DND-41 (cell line): Measurements from ENCODE around the gene CEACAM5.

Source experiments
- ATAC-seq: fragments of 200-7000 bp; cut with Tn5 transposase; 3 replicates; pipeline ENCODE4 v1.9.1; 2021; ENCODE audit warnings: low read depth; ENCODE audit not compliant: insufficient read depth
- DNase-seq: peaks from one replicate; pipeline ENCODE4 v3.0.0-alpha.2; 2020
- H2AFZ ChIP-seq: 2 replicates; pipeline ENCODE4 v1.6.0; 2012; ENCODE audit warnings: low read depth, low read length
- H3K27ac ChIP-seq: 2 replicates; pipeline ENCODE4 v1.5.1; 2012; ENCODE audit warnings: low read length, inconsistent platforms
- H3K27me3 ChIP-seq: fragments of 200-600 bp; sonication (generic); 2 replicates; pipeline ENCODE4 v1.6.0; 2012; ENCODE audit warnings: low read length, mild to moderate bottlenecking, inconsistent platforms; ENCODE audit not compliant: insufficient read depth, poor library complexity
- H3K36me3 ChIP-seq: 2 replicates; pipeline ENCODE4 v1.5.1; 2012; ENCODE audit warnings: low read length, inconsistent platforms; ENCODE audit not compliant: insufficient read depth
- H3K4me1 ChIP-seq: 2 replicates; pipeline ENCODE4 v1.5.1; 2012; ENCODE audit warnings: mild to moderate bottlenecking, low read length; ENCODE audit not compliant: insufficient read depth
- H3K4me2 ChIP-seq: 2 replicates; pipeline ENCODE4 v1.6.0; 2012; ENCODE audit warnings: mild to moderate bottlenecking, moderate library complexity, low read length, inconsistent platforms; ENCODE audit not compliant: insufficient read depth
- H3K4me3 ChIP-seq, 2 experiments: fragments of 200-600 bp in 1 of 2; shearing (Covaris generic) in 1 of 2; 2 replicates each; pipeline ENCODE4 v1.5.1; 2012 to 2016; ENCODE audit warnings: inconsistent platforms in 2 of 2, low read length in 2 of 2, mild to moderate bottlenecking in 2 of 2, low read depth in 1 of 2, moderate library complexity in 1 of 2
- H3K79me2 ChIP-seq: 2 replicates; pipeline ENCODE4 v1.6.0; 2012; ENCODE audit warnings: low read length, inconsistent platforms; ENCODE audit not compliant: insufficient read depth
- H3K9ac ChIP-seq: 2 replicates; pipeline ENCODE4 v1.6.0; 2012; ENCODE audit warnings: low read depth, mild to moderate bottlenecking, inconsistent platforms, low read length, moderate library complexity
- H3K9me3 ChIP-seq: 2 replicates; pipeline ENCODE4 v1.5.1; 2012; ENCODE audit warnings: low read length, moderate library complexity, mild to moderate bottlenecking, inconsistent platforms; ENCODE audit not compliant: insufficient read depth, severe bottlenecking
- H4K20me1 ChIP-seq: 2 replicates; pipeline ENCODE4 v1.6.0; 2012; ENCODE audit warnings: low read length; ENCODE audit not compliant: insufficient read depth
- EZH2 ChIP-seq: IDR thresholded peaks from 3 replicates; pipeline ENCODE4 v1.6.1; 2012; ENCODE audit warnings: borderline replicate concordance, low read depth, mild to moderate bottlenecking, moderate library complexity, low read length, inconsistent platforms; ENCODE audit not compliant: severe bottlenecking
- TF ChIP-seq, protein P1 (sequence below): IDR thresholded peaks from 2 replicates; pipeline ENCODE4 v1.5.1; 2012; ENCODE audit warnings: borderline replicate concordance, low read length, moderate library complexity, mild to moderate bottlenecking; ENCODE audit not compliant: poor library complexity, severe bottlenecking; ENCODE audit errors: extremely low read depth

Gene CEACAM5

DNA sequence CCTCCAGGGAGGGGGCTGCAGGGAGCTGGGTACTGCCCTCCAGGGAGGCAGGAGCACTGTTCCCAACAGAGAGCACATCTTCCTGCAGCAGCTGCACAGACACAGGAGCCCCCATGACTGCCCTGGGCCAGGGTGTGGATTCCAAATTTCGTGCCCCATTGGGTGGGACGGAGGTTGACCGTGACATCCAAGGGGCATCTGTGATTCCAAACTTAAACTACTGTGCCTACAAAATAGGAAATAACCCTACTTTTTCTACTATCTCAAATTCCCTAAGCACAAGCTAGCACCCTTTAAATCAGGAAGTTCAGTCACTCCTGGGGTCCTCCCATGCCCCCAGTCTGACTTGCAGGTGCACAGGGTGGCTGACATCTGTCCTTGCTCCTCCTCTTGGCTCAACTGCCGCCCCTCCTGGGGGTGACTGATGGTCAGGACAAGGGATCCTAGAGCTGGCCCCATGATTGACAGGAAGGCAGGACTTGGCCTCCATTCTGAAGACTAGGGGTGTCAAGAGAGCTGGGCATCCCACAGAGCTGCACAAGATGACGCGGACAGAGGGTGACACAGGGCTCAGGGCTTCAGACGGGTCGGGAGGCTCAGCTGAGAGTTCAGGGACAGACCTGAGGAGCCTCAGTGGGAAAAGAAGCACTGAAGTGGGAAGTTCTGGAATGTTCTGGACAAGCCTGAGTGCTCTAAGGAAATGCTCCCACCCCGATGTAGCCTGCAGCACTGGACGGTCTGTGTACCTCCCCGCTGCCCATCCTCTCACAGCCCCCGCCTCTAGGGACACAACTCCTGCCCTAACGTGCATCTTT, 7.8 kb upstream of the CEACAM5 start:
- ATAC-seq (no peak), DNase-seq (no peak)
- Histone ChIP-seq H3K9ac (no peak overlapping the region), H3K27ac (no peak overlapping the region), H4K20me1 (peaks cover 14% of the 10 kb centered on the region), H3K36me3 (no peaks in the 10 kb centered on the region), H3K79me2 (no peaks in the 10 kb centered on the region), H2AFZ (no peak overlapping the region), H3K4me3 (no peak overlapping the region), H3K9me3 (no peaks in the 10 kb centered on the region), H3K4me1 (no peaks in the 10 kb centered on the region), H3K27me3 (peaks cover 4% of the 10 kb centered on the region), H3K4me2 (no peak overlapping the region)
- no peak for TF ChIP-seq EZH2
- TF ChIP-seq, protein P1, sequence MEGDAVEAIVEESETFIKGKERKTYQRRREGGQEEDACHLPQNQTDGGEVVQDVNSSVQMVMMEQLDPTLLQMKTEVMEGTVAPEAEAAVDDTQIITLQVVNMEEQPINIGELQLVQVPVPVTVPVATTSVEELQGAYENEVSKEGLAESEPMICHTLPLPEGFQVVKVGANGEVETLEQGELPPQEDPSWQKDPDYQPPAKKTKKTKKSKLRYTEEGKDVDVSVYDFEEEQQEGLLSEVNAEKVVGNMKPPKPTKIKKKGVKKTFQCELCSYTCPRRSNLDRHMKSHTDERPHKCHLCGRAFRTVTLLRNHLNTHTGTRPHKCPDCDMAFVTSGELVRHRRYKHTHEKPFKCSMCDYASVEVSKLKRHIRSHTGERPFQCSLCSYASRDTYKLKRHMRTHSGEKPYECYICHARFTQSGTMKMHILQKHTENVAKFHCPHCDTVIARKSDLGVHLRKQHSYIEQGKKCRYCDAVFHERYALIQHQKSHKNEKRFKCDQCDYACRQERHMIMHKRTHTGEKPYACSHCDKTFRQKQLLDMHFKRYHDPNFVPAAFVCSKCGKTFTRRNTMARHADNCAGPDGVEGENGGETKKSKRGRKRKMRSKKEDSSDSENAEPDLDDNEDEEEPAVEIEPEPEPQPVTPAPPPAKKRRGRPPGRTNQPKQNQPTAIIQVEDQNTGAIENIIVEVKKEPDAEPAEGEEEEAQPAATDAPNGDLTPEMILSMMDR, result no peak

DNA sequence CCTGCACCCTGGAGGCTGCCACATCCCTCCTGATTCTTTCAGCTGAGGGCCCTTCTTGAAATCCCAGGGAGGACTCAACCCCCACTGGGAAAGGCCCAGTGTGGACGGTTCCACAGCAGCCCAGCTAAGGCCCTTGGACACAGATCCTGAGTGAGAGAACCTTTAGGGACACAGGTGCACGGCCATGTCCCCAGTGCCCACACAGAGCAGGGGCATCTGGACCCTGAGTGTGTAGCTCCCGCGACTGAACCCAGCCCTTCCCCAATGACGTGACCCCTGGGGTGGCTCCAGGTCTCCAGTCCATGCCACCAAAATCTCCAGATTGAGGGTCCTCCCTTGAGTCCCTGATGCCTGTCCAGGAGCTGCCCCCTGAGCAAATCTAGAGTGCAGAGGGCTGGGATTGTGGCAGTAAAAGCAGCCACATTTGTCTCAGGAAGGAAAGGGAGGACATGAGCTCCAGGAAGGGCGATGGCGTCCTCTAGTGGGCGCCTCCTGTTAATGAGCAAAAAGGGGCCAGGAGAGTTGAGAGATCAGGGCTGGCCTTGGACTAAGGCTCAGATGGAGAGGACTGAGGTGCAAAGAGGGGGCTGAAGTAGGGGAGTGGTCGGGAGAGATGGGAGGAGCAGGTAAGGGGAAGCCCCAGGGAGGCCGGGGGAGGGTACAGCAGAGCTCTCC, 6.9 kb upstream of the CEACAM5 start:
- no peak for DNase-seq

DNA sequence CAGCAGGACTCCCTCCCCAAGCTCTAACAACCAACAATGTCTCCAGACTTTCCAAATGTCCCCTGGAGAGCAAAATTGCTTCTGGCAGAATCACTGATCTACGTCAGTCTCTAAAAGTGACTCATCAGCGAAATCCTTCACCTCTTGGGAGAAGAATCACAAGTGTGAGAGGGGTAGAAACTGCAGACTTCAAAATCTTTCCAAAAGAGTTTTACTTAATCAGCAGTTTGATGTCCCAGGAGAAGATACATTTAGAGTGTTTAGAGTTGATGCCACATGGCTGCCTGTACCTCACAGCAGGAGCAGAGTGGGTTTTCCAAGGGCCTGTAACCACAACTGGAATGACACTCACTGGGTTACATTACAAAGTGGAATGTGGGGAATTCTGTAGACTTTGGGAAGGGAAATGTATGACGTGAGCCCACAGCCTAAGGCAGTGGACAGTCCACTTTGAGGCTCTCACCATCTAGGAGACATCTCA, 6.2 kb upstream of the CEACAM5 start:
- TF ChIP-seq, protein P1, result no peak
- TF ChIP-seq EZH2, result no peak
- Histone ChIP-seq H3K27ac (no peak overlapping the region), H3K4me1 (no peaks in the 10 kb centered on the region), H3K4me2 (no peak overlapping the region), H3K27me3 (peaks cover 4% of the 10 kb centered on the region), H3K9me3 (no peaks in the 10 kb centered on the region), H3K4me3 (no peak overlapping the region), H2AFZ (no peak overlapping the region), H3K79me2 (no peaks in the 10 kb centered on the region), H3K9ac (no peak overlapping the region), H4K20me1 (peaks cover 10% of the 10 kb centered on the region), H3K36me3 (no peaks in the 10 kb centered on the region)
- ATAC-seq, result no peak
- DNase-seq, result no peak

More for the DNA sequence above, 6.9 kb upstream of the CEACAM5 start:
- no peak overlapping the region for H3K4me2 ChIP-seq
- no peak overlapping the region for H3K9ac ChIP-seq
- no peak overlapping the region for H3K4me3 ChIP-seq
- no peak for TF ChIP-seq EZH2
- TF ChIP-seq, protein P1, result peak; percentile 46
- H3K36me3 ChIP-seq, result no peaks in the 10 kb centered on the region
- ATAC-seq, result no peak
- no peak overlapping the region for H2AFZ ChIP-seq
- peaks cover 4% of the 10 kb centered on the region for H3K27me3 ChIP-seq
- no peaks in the 10 kb centered on the region for H3K4me1 ChIP-seq
- H3K79me2 ChIP-seq, result no peaks in the 10 kb centered on the region
- no peaks in the 10 kb centered on the region for H3K9me3 ChIP-seq
- no peak overlapping the region for H3K27ac ChIP-seq
- H4K20me1 ChIP-seq, result peaks cover 12% of the 10 kb centered on the region
